GM19395 (cell line): ENCODE measurements around the gene KDM5C.
"Not testable (repeated sequence)": the region's sequence is repeated elsewhere in the genome, so short reads cannot be mapped to it uniquely, and the experiment has no call there.

Source experiments
- ATAC-seq: cut with Tn5 transposase; IDR thresholded peaks from one replicate; pipeline ENCODE4 v1.9.1; 2021; ENCODE audit warnings: mild to moderate bottlenecking, moderate library complexity; ENCODE audit not compliant: unreplicated experiment

The KDM5C gene

GRCh38 chrX:53194308-53194707 is 30.7 kb downstream of the KDM5C start:
- ATAC-seq = no peak

DNA sequence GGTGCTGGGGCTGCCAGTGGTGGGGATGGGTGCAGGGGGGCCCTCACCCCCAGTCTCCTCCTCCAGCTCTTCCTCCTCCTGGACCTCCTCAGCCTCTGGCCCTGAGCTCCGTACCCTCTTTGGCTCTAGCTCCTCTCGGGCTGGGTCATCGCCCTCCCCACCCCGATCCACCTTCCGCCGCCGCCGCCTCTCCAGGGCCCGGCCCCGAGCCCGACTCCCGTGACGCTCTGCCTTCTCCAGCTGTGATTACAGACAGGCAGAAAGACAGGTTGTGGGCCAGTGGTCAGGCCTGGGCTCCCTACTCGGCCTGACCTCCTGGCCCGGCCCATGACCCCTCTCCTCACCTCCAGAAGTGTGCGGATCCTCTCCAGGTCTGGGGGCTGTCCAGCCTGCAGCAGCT is 31.9 kb downstream of the KDM5C start:
- no peak for ATAC-seq

- no peak for ATAC-seq
Observed at GRCh38 chrX:53190363-53190960, 34.5 kb downstream of the KDM5C start.

GRCh38 chrX:53188763-53189162 is 36.2 kb downstream of the KDM5C start:
- peak; percentile 83 for ATAC-seq

GRCh38 chrX:53186351-53186750 is 38.7 kb downstream of the KDM5C start:
- ATAC-seq = no peak

GRCh38 chrX:53184836-53185235 is 40.2 kb downstream of the KDM5C start:
- no peak for ATAC-seq

DNA sequence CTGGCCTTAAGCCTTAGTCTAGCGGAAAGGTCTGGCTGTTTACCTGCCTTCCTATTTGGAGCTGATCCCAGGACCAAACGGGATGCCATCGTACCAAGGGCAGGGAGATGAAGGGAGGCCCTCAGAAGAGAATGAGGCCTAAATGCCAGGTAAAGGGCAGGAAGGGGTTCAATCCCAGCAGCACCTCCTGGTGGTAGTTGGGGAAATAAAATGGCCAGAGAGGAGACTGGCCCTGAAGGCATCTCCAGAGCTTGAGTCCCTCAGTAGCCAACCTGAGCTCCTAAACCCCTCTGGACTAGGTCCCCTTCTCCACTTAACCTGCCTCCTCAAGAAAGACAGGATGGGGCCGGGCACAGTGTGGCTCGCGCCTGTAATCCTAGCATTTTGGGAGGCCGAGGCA is 53.7 kb downstream of the KDM5C start:
- ATAC-seq = no peak

DNA sequence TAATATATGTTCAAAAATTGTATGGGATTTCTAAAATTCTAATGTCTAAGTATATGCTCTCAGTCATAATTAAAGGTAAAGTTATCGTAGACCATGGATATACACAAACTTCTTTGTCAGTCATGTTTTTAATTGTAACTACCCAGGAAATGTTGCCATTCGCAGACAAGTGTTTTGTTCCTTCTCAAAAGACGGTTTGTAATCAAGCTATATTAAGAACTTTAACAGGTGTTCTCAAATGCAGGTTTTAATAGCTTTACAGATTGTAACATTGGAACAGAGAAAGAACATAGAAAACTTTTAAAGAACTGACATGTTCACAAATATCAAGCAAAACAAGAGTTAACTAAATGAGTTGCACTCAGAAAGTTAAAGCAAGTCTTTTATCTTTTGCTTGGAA is 58.9 kb downstream of the KDM5C start:
- ATAC-seq = no peak

DNA sequence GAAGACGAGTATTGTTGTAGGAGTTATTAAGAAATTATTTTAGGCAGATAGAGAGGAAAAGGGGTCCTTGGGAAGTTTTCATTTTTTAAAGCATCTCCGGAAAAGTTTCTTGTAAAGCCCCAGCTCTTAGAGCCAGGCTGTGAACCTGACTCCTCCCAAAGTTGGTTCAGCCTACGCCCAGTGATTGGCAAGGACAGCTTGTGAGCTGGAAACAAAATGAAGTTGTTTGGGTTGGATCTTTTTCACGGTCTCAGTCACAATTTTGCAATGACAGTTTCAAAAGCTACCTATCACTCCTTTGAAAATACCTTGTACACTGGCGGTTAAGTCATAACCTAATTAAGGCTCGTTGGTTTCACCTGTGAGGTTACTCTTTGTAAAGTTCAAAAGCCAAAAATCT is 60.4 kb downstream of the KDM5C start:
- not testable (repeated sequence) for ATAC-seq

- no peak for ATAC-seq
Observed at GRCh38 chrX:53163436-53163835, 61.6 kb downstream of the KDM5C start.

GRCh38 chrX:53160297-53160983 is 64.6 kb downstream of the KDM5C start:
- no peak for ATAC-seq

DNA sequence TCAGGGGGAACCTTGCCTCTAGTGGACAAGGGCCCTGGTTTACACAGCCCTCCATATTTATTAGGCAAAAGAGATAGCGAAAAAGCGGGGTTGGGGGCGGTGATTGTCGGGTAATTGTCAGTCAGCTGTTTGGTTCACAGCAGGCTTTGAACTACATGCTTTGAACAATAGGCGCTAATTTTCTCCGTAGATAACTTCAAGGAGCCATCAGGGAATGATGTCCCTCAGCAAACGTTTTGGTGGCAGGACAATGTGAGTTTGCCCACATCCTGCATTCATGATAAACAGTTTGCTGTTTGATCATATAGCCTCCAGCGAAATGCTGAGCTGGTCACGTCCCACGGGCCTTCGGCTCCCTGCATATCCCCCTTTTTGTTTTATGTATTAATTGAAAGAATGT is 65.8 kb downstream of the KDM5C start:
- ATAC-seq = no peak

- ATAC-seq = no peak
Observed at GRCh38 chrX:53156207-53156596, 68.8 kb downstream of the KDM5C start.

DNA sequence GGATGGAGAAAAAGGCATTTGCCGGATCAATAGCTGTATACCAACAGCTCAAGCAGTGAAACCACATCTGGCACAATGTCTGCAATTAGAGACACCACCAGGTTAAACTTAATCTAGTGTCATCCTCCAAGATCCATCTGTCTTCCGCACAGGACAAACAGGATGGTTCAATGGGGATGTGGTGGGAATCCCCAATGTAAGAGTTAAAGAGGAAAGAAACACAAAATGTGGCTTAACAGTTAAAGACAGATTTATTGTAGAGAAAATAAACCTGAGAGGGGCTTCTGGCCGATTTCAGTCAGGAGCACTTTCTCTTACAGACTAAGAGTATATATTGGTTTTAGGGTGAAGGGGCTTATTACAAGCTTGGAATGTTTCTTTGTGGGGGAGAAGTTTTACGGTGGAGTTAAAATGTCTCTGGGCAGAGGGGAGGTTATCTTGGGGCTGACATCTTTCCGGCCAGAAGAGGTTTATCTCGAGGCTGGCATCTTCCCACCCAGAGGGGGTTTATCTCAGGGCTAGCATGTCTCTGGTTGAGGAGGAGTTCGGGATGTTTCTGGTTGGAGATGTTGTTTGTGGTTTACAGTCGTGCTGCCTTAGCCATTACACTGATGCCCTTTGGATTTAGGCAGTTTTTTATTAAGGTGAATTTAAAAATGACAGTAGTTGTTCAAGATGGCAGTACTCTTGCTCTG is 69.3 kb downstream of the KDM5C start:
- ATAC-seq = no peak

GRCh38 chrX:53153581-53153980 is 71.4 kb downstream of the KDM5C start:
- no peak for ATAC-seq
